GM12801 (cell line): Measurements from ENCODE around the gene BICD2.

Experiments
- CTCF ChIP-seq: IDR thresholded peaks from one replicate; pipeline ENCODE4 v1.5.1; 2011; ENCODE audit warnings: control low read depth; ENCODE audit not compliant: insufficient read length; ENCODE audit errors: extremely low read depth

The BICD2 gene

DNA sequence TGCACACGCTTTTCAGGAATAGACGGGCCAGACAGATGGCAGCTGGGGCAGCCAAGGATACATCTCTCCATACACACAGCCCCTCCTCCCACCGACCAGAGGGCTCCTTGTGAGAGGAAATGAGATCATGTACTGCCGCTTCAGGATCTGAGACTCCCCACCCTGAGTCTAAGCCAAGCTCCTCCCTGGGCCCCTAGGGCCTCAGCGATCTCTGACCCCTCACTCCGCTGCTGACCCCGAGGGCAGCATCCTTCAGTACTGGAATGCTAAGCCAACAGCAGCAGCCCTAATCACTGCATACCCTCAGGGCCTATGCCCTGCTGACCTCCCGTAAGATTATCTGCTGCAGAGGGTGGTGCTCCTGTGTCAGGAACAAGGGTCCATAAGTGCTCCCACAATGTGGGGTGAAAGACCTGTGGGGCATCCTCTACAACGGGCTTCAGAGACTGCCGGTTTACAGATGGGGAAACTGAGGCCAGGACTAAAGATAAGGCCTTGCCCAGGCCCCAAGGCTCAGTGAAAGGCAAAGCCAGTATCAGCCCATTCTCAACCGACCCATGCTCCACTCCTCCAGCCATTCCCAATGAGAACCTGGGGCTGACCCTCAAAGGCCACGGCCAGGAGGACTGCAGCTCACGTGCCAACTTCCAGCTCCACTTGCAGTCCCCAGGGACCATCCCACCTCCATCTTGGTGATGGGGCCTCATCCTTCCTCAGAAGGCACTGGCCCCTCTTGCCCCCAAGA is 37.5 kb downstream of the BICD2 start:
- TF ChIP-seq CTCF: no peak

GRCh38 chr9:92726348-92726747 is 38.3 kb downstream of the BICD2 start:
- no peak for TF ChIP-seq CTCF

GRCh38 chr9:92725766-92726165 is 38.9 kb downstream of the BICD2 start:
- no peak for TF ChIP-seq CTCF

DNA sequence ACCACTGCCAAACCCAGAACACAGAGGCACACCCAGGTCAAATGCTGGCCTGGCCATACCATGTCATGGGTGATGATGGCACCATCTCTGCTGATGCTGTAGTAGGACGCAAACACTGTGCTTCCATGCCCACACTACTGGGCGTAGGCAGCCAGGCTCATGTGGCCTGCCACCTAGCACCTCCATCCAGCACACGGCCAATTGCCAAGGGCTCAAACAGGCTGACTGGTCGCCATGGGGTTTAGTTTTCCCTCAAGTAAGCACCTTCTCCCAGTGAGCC is 39.4 kb downstream of the BICD2 start:
- no peak for TF ChIP-seq CTCF

DNA sequence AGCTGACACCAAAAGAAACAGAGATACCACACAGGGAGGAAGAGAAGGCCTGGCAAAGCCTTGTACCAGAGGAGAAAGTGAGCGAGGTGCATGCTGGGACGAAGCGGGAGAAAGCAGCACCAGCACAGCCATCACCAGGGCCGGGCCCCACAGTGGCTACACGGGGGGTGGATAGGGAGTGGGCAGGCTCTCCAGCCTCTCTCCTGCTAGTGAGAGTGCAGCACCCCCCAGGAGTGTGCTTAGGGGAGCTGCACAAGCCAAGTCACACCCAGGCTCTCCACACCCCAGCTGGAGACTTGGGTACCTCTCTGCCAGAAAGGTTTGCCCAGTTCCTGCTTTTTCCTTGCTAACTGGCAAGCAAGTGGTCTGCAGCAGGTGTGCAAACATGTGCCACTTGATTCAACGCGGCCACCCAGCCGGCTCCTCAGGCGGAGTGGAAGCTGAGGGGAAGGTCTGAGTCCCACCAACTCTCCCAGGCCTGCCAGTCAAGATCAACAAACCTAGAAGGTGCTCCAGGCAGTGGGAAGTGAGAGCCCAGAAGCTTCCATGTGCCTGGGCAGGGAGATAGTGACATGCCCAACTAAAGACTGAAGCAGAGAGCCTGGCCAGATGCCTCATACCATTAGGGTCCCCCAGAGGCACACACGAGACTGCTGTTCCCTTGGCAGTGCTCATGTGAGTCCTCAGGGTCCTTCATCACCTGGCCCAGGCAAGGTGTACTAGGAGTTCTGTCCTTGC is 39.9 kb downstream of the BICD2 start:
- no peak for TF ChIP-seq CTCF

GRCh38 chr9:92723801-92724323 is 40.8 kb downstream of the BICD2 start:
- no peak for TF ChIP-seq CTCF

DNA sequence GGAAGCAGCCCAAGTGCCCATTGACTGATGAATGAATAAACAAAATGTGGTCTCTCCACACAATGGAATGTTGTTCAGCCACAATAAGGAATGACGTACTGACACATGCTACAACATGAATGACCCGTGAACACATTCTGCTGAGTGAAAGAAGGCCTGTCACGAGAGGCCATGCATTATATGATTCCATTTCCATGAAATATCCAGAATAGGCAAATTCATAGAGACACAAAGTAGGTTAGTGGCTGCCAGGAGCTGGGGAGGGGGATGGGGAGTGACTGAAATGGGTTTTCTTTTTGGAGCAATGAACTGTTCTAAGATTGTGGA is 41.4 kb downstream of the BICD2 start:
- TF ChIP-seq CTCF: no peak
